Measurements from ENCODE around the gene OR52B2. TPM values are rescaled to one million over a fixed set of nuclear protein-coding genes. Genes with fewer than 3 reads are reported as not detected.

The OR52B2 gene
- total RNA-seq, 4 donors from 2014 or later: 1.2 TPM; not detected in 3

DNA sequence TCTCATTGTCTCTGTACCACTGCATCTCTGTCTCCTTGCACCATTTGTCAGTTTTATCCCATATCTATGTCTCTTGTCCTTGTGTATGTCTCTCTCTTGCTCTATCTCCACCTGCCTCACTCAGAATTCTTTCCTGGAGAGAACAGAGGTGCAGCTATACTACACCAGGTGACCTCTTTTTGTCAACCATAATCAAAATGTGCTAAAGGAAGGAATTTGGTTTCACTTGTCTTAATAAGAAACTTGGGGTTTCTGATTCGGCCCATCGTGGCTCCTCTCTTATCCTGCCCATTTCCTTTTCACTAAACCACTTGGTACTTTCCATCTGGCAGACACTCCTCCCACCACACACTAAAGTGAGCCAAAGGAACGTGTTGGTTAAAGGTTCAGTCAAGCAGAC, 33.2 kb upstream of the OR52B2 start:
- Histone ChIP-seq H3K27ac (no peak overlapping the region), H3K27me3 (no peaks in the 10 kb centered on the region), H3K4me3 (no peak overlapping the region), H3K36me3 (peaks cover 0 to 34% (median 0%) of the 10 kb centered on the region in 3 donors), H3K4me1 (no peaks in the 10 kb centered on the region), H3K9me3 (no peaks in the 10 kb centered on the region)
- 60 to 79% methylated on average over 3 of the region's 3 CpGs for WGBS, 2 donors
- DNase-seq (ENCODE audit: low spot score in 2 of 2): no peak
- TF ChIP-seq EP300 (IDR thresholded peaks at IDR 0.05) (no peak), POLR2A (IDR thresholded peaks at IDR 0.05) (no peak)
- TF ChIP-seq, protein P1, sequence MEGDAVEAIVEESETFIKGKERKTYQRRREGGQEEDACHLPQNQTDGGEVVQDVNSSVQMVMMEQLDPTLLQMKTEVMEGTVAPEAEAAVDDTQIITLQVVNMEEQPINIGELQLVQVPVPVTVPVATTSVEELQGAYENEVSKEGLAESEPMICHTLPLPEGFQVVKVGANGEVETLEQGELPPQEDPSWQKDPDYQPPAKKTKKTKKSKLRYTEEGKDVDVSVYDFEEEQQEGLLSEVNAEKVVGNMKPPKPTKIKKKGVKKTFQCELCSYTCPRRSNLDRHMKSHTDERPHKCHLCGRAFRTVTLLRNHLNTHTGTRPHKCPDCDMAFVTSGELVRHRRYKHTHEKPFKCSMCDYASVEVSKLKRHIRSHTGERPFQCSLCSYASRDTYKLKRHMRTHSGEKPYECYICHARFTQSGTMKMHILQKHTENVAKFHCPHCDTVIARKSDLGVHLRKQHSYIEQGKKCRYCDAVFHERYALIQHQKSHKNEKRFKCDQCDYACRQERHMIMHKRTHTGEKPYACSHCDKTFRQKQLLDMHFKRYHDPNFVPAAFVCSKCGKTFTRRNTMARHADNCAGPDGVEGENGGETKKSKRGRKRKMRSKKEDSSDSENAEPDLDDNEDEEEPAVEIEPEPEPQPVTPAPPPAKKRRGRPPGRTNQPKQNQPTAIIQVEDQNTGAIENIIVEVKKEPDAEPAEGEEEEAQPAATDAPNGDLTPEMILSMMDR (IDR thresholded peaks at IDR 0.05): no peak

DNA sequence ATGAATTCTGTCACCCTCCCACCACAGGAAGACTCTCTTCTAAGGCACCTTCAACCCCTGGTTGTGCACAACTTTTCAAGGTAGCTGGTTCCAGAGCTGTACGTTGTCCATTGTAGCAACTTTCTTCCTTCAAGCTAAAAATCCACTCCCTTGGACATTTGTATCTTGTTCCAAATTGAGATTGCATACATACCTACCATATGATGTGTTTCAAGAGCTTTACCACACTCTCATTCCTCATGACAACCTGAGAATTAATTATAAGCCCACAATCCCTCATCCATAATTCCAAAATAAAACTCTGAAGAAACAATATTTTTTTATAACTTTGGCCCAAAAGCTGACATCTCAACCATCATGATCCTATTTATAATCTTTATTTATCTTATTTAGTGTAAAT, 31.9 kb upstream of the OR52B2 start:
- 81 to 94% methylated on average over 1 of the region's 1 CpG for WGBS, 2 donors
- TF ChIP-seq, protein P1 (IDR thresholded peaks at IDR 0.05): no peak
- no peak for TF ChIP-seq EP300 (IDR thresholded peaks at IDR 0.05)
- Histone ChIP-seq H3K4me3 (no peak overlapping the region), H3K4me1 (no peaks in the 10 kb centered on the region), H3K36me3 (peaks cover 0 to 23% (median 0%) of the 10 kb centered on the region in 3 donors), H3K27ac (no peak overlapping the region), H3K9me3 (no peaks in the 10 kb centered on the region), H3K27me3 (no peaks in the 10 kb centered on the region)
- no peak for DNase-seq (ENCODE audit: low spot score in 2 of 2)

DNA sequence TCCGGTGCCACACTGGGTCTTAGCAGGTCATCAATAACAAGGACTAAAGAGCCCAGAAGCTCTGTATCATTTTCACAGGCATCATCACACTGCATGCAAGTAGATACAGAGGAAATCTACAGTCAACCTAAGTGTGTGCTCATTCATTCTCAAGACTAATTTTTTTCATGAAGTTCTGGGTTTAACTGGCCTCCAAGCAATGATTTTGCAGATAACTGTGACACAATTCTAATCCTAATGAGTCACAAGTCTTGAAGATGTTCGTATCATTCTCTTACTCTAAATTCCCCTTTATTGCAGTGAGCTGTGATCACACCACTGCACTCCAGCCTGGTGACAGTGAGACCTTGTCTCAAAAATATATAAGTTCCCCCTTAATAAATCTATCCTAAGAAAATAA, 31.4 kb upstream of the OR52B2 start:
- no peak overlapping the region for H3K4me3 ChIP-seq
- peaks cover 0 to 17% (median 0%) of the 10 kb centered on the region in 3 donors for H3K36me3 ChIP-seq
- no peaks in the 10 kb centered on the region for H3K9me3 ChIP-seq
- TF ChIP-seq POLR2A (IDR thresholded peaks at IDR 0.05) (no peak), EP300 (IDR thresholded peaks at IDR 0.05) (no peak)
- TF ChIP-seq, protein P1 (IDR thresholded peaks at IDR 0.05): no peak
- no peaks in the 10 kb centered on the region for H3K4me1 ChIP-seq
- no peaks in the 10 kb centered on the region for H3K27me3 ChIP-seq
- no peak for DNase-seq (ENCODE audit: low spot score in 2 of 2)
- WGBS, 2 donors: 76 to 78% methylated on average over 2 of the region's 2 CpGs
- H3K27ac ChIP-seq: no peak overlapping the region

DNA sequence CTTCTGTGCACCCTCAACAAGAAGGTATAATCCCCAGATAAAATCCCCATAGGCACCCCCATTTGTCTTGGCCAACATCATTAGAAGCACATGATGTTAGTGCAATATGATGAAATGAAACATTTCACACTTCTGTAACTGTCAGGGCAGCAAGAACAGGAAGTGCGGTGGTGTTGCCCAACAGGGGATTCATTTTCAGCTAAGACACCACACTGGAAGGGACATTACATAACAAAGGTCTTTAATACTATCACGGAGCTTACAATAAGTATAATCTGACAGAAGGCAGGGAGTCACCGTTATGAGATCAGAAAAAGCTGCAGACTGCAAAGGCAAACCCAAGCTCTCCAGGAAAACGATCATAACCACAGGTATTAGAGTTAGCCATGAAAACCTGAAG, 30.8 kb upstream of the OR52B2 start:
- Histone ChIP-seq H3K36me3 (peaks cover 0 to 13% (median 0%) of the 10 kb centered on the region in 3 donors), H3K4me3 (no peak overlapping the region), H3K27me3 (no peaks in the 10 kb centered on the region), H3K27ac (no peak overlapping the region), H3K9me3 (no peaks in the 10 kb centered on the region), H3K4me1 (no peaks in the 10 kb centered on the region)
- DNase-seq (ENCODE audit: low spot score in 2 of 2): peak; percentile 34 to 69
- TF ChIP-seq, protein P1 (IDR thresholded peaks at IDR 0.05): no peak
- TF ChIP-seq POLR2A (IDR thresholded peaks at IDR 0.05) (no peak), EP300 (IDR thresholded peaks at IDR 0.05) (peak in 1 of 2 donors; percentile 83)
- WGBS, 2 donors: 50 to 68% methylated on average over 4 of the region's 4 CpGs

DNA sequence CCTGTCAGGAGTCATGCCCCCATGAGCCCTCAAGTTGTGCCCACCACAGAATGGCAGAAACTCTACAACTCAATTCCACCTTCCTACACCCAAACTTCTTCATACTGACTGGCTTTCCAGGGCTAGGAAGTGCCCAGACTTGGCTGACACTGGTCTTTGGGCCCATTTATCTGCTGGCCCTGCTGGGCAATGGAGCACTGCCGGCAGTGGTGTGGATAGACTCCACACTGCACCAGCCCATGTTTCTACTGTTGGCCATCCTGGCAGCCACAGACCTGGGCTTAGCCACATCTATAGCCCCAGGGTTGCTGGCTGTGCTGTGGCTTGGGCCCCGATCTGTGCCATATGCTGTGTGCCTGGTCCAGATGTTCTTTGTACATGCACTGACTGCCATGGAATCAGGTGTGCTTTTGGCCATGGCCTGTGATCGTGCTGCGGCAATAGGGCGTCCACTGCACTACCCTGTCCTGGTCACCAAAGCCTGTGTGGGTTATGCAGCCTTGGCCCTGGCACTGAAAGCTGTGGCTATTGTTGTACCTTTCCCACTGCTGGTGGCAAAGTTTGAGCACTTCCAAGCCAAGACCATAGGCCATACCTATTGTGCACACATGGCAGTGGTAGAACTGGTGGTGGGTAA, 29.2 kb upstream of the OR52B2 start, which contains the start of gene OR52W1:
OR52W1 (plus strand) TSS at position 51 of the 637 bp plus-strand sequence; CDS start at position 51, 0 bp downstream.
- H3K36me3 ChIP-seq: no peaks in the 10 kb centered on the region
- H3K9me3 ChIP-seq: no peaks in the 10 kb centered on the region
- WGBS, 2 donors: 98 to 100% methylated on average over 1 to 5 of the region's 5 CpGs
- H3K27me3 ChIP-seq: no peaks in the 10 kb centered on the region
- TF ChIP-seq POLR2A (IDR thresholded peaks at IDR 0.05): no peak
- TF ChIP-seq, protein P1 (IDR thresholded peaks at IDR 0.05): no peak
- H3K4me3 ChIP-seq: no peak within 1 kb of the TSS
- H3K4me1 ChIP-seq: no peaks in the 10 kb centered on the region
- DNase-seq (ENCODE audit: low spot score in 2 of 2): no peak
- H3K27ac ChIP-seq: no peak within 1 kb of the TSS
